IMR-90 (cell line): ENCODE measurements around the gene BCCIP. TPM values are rescaled to one million over a fixed set of nuclear protein-coding genes. Genes with fewer than 3 reads are reported as not detected.
A peak's percentile ranks its signal among the peaks of the same experiment; 100 is the strongest.

ENCODE experiments used
- ATAC-seq: fragments of 200-7000 bp; cut with Tn5 transposase; 2 replicates; pipeline ENCODE4 v1.9.1; 2020; ENCODE audit warnings: low read depth, mild to moderate bottlenecking, moderate library complexity
- BruUV-seq: library from RNA; stranded (reverse); fragments of 400-500 nt; replicated peaks from 2 replicates; lab custom pipeline; 2021; lab: Mats Ljungman, UMichigan
- CTCF ChIA-PET: fragments of 300-600 bp; formaldehyde crosslinking; extraction: SDS; loops from one replicate; lab custom pipeline; 2021; ENCODE audit warnings: antibody characterized with exemption; lab: Yijun Ruan, JAX
- POLR2A ChIA-PET: fragments of 300-600 bp; sonication (Branson Sonifier 250); formaldehyde crosslinking; loops from one replicate; lab custom pipeline; 2022; ENCODE audit warnings: antibody characterized with exemption; ENCODE audit not compliant: unreplicated experiment; lab: Charles Lee
- DNase-seq: peaks from one replicate; pipeline ENCODE4 v3.0.0; 2013
- H2AFZ ChIP-seq: replicated peaks from 2 replicates; pipeline ENCODE3; 2013; ENCODE audit warnings: low read length, mild to moderate bottlenecking; ENCODE audit not compliant: poor library complexity
- H2AK5ac ChIP-seq: 2 replicates; pipeline ENCODE4 v1.6.1; 2013; ENCODE audit warnings: low read depth, low read length, inconsistent platforms
- H2AK9ac ChIP-seq: replicated peaks from 2 replicates; pipeline ENCODE3; 2013; ENCODE audit warnings: mild to moderate bottlenecking, low read depth, low read length, moderate library complexity; ENCODE audit not compliant: poor library complexity
- H2BK120ac ChIP-seq: 2 replicates; pipeline ENCODE4 v1.6.1; 2013; ENCODE audit warnings: low read depth, low read length, inconsistent platforms
- H2BK15ac ChIP-seq: 3 replicates; pipeline ENCODE4 v1.6.1; 2013; ENCODE audit warnings: low read depth, low read length, inconsistent platforms
- H2BK20ac ChIP-seq: 2 replicates; pipeline ENCODE4 v1.6.1; 2013; ENCODE audit warnings: low read depth, mild to moderate bottlenecking, inconsistent platforms, low read length, moderate library complexity
- H2BK5ac ChIP-seq: 2 replicates; pipeline ENCODE4 v1.6.1; 2013; ENCODE audit warnings: mild to moderate bottlenecking, low read depth, low read length, inconsistent platforms; ENCODE audit not compliant: poor library complexity, severe bottlenecking
- H3K14ac ChIP-seq: replicated peaks from 2 replicates; pipeline ENCODE4 v1.6.1; 2013; ENCODE audit warnings: low read depth, low read length, inconsistent platforms
- H3K18ac ChIP-seq: 2 replicates; pipeline ENCODE4 v1.6.1; 2013; ENCODE audit warnings: low read depth, low read length, control low read depth
- H3K23ac ChIP-seq: 2 replicates; pipeline ENCODE4 v1.6.1; 2013; ENCODE audit warnings: low read depth, low read length, inconsistent platforms
- H3K27ac ChIP-seq: 2 replicates; pipeline ENCODE4 v1.5.1; 2013; ENCODE audit warnings: mild to moderate bottlenecking, control low read depth, low read length; ENCODE audit not compliant: insufficient read depth
- H3K27me3 ChIP-seq: 2 replicates; pipeline ENCODE4 v1.6.1; 2013; ENCODE audit warnings: low read length; ENCODE audit not compliant: control insufficient read depth, insufficient read depth
- H3K36me3 ChIP-seq: 2 replicates; pipeline ENCODE4 v1.6.1; 2013; ENCODE audit warnings: low read length, mixed read lengths; ENCODE audit not compliant: control insufficient read depth, insufficient read depth
- H3K4ac ChIP-seq: 2 replicates; pipeline ENCODE4 v1.6.1; 2013; ENCODE audit warnings: low read depth, low read length, inconsistent platforms
- H3K4me1 ChIP-seq: 2 replicates; pipeline ENCODE4 v1.6.1; 2013; ENCODE audit warnings: low read length, mixed read lengths; ENCODE audit not compliant: control insufficient read depth, insufficient read depth
- H3K4me2 ChIP-seq: 2 replicates; pipeline ENCODE4 v1.6.1; 2013; ENCODE audit warnings: low read depth, mild to moderate bottlenecking, control low read depth, low read length, moderate library complexity
- H3K4me3 ChIP-seq: 2 replicates; pipeline ENCODE4 v1.5.1; 2013; ENCODE audit warnings: low read depth, mild to moderate bottlenecking, control low read depth, low read length, moderate library complexity; ENCODE audit not compliant: insufficient read depth
- H3K56ac ChIP-seq: 2 replicates; pipeline ENCODE4 v1.6.1; 2013; ENCODE audit warnings: low read length, inconsistent platforms; ENCODE audit not compliant: insufficient read depth; ENCODE audit errors: extremely low read depth
- H3K79me1 ChIP-seq, 2 experiments: 2 replicates each; pipeline ENCODE4 v1.6.1; 2013; ENCODE audit warnings: low read length in 2 of 2, inconsistent platforms in 1 of 2, low read depth in 1 of 2
- H3K9ac ChIP-seq: 2 replicates; pipeline ENCODE4 v1.6.1; 2013; ENCODE audit warnings: low read depth, low read length, control low read depth
- H3K9me1 ChIP-seq: 2 replicates; pipeline ENCODE4 v1.6.1; 2013; ENCODE audit warnings: low read length, inconsistent platforms; ENCODE audit not compliant: insufficient read depth
- H3K9me3 ChIP-seq: 2 replicates; pipeline ENCODE4 v1.6.1; 2013; ENCODE audit warnings: low read length; ENCODE audit not compliant: control insufficient read depth, insufficient read depth
- H4K20me1 ChIP-seq: 2 replicates; pipeline ENCODE4 v1.6.1; 2013; ENCODE audit warnings: low read length, inconsistent platforms; ENCODE audit not compliant: insufficient read depth
- H4K5ac ChIP-seq: 2 replicates; pipeline ENCODE4 v1.6.1; 2013; ENCODE audit warnings: mild to moderate bottlenecking, low read depth, low read length, control low read depth
- H4K8ac ChIP-seq, 2 experiments: 2 replicates each; pipeline ENCODE4 v1.6.1; 2013; ENCODE audit warnings: low read depth in 2 of 2, low read length in 2 of 2, control low read depth in 1 of 2, inconsistent platforms in 1 of 2
- H4K91ac ChIP-seq: 2 replicates; pipeline ENCODE4 v1.6.1; 2013; ENCODE audit warnings: low read depth, low read length, inconsistent platforms; ENCODE audit not compliant: insufficient read depth
- MAFK ChIP-seq: IDR thresholded peaks from 2 replicates; pipeline ENCODE4 v1.6.1; 2012; ENCODE audit warnings: low read depth, low read length, improper control_type of control experiment
- RAD21 ChIP-seq: IDR thresholded peaks from 2 replicates; pipeline ENCODE4 v1.6.1; 2012; ENCODE audit warnings: low read length, improper control_type of control experiment
- SMC3 ChIP-seq: fragments of 150-350 bp; IDR thresholded peaks from 2 replicates; pipeline ENCODE4 v1.6.1; 2016; ENCODE audit warnings: low read depth, mild to moderate bottlenecking, antibody characterized with exemption, low read length, moderate library complexity
- WGBS, 2 experiments: methylation state at CpG; one replicate each; pipeline versions ENCODE4 v1.1.5 to v1.1.7; 2013; ENCODE audit warnings: missing lambda C conversion rate in 2 of 2; ENCODE audit not compliant: insufficient read length in 1 of 2; ENCODE audit errors: extremely low coverage in 2 of 2; 5-methylcytosine and 5-hydroxymethylcytosine counted together
- dilution Hi-C: fragments of 300-500 bp; cut with HindIII; formaldehyde crosslinking; loops from one replicate; pipeline ENCODE4 v1.14.3; 2018; ENCODE audit warnings: low sequenced_read_pairs; ENCODE audit not compliant: unreplicated experiment
- in situ Hi-C: fragments of 300-500 bp; cut with MboI; formaldehyde crosslinking; loops from 3 replicates; pipeline ENCODE4 v1.14.3; 2019; ENCODE audit warnings: low sequenced_read_pairs, inconsistent platforms, mixed read lengths
- intact Hi-C: fragments of 100-400 bp; cut with micrococcal nuclease; formaldehyde crosslinking; loops from 2 replicates; pipeline ENCODE4 v1.10.0; 2022
- polyA plus RNA-seq, 3 experiments: library from polyadenylated mRNA; depleted of rRNA; stranded (reverse); fragments of >200 nt; gene quantifications; 2 replicates each; pipeline ENCODE4 v1.2.3, GENCODE V29; 2012; ENCODE audit warnings: low replicate concordance in 1 of 3
- total RNA-seq: library from RNA; depleted of rRNA; stranded (reverse); fragments of >200 nt; gene quantifications from 2 replicates; pipeline ENCODE4 v1.2.3, GENCODE V29; 2012

Gene BCCIP
- total and polyA plus RNA-seq, 2 of the 4 experiments (the other 2 are of a cell fraction), result 31.9 to 49.2 TPM

- Histone ChIP-seq H3K4me3 (peak overlapping the region; percentile 77), H4K20me1 (peaks cover 13% of the 10 kb centered on the region; the same call in 1 of the 2 replicates), H2BK5ac (peak overlapping the region; percentile 99), H3K9me3 (no peaks in the 10 kb centered on the region), H3K9ac (peak overlapping the region; percentile 86), H2BK20ac (no peak overlapping the region), H3K36me3 (peaks cover 10% of the 10 kb centered on the region), H3K27me3 (no peaks in the 10 kb centered on the region), H3K4me1 (peaks cover 6% of the 10 kb centered on the region; the same call in 1 of the 2 replicates), H4K91ac (peak overlapping the region; percentile 89), H2AFZ (peak overlapping the region; percentile 99), H3K27ac (peak overlapping the region; percentile 86), H3K56ac (peak overlapping the region; percentile 92), H3K18ac (no peak overlapping the region), H2BK120ac (peak overlapping the region; percentile 100; the same call in 1 of the 2 replicates), H3K79me1 (peaks cover 27 to 49% of the 10 kb centered on the region in 2 experiments), H2BK15ac (no peak overlapping the region; the same call in 2 of the 3 replicates), H3K23ac (peak overlapping the region; percentile 92), H3K9me1 (no peaks in the 10 kb centered on the region), H3K4me2 (peak overlapping the region; percentile 35), H4K5ac (peak overlapping the region; percentile 66), H2AK9ac (peak overlapping the region; percentile 94), H4K8ac (peak overlapping the region; percentile 75 to 100), H3K14ac (peak overlapping the region; percentile 98), H2AK5ac (peak overlapping the region; percentile 68; the same call in 1 of the 2 replicates), H3K4ac (peak overlapping the region; percentile 90)
- CTCF ChIA-PET, result no interaction called here
- in situ Hi-C loops (no loop called here), intact Hi-C loops (no loop called here), dilution Hi-C loops (no loop called here)
- no TSS peak for BruUV-seq
- 0% methylated on average over 3 of the region's 20 CpGs; no CpG with 5 or more reads in 1 of the 2 experiments for WGBS, 2 experiments
- POLR2A ChIA-PET, result no interaction called here
- ATAC-seq, result peak; percentile 2; the same call in 1 of the 2 replicates
- DNase-seq, result peak; percentile 1
- TF ChIP-seq RAD21 (no peak), MAFK (no peak), SMC3 (no peak)
Measured at GRCh38 chr10:125823663-125824251, 411 bp downstream of the BCCIP start.
